Cardiac septum (tissue), 1 donor: Measurements from ENCODE around the gene PSME2. TPM values are rescaled to one million over a fixed set of nuclear protein-coding genes. Genes with fewer than 3 reads are reported as not detected.
A peak's percentile ranks its signal among the peaks of the same experiment; 100 is the strongest.

Experiments
- DNase-seq: peaks from one replicate; pipeline ENCODE4 v3.0.0-alpha.2; 2020; ENCODE audit warnings: low spot score
- intact Hi-C: fragments of 100-400 bp; cut with DNase I; formaldehyde crosslinking; loops from one replicate; pipeline ENCODE4 v1.14.0; 2022
- total RNA-seq: library from RNA; stranded (reverse); fragmentation: NEBNext Ultra II Directional; extraction: Animal tissue kit (Norgen Biotek cat#: 25700); gene quantifications from one replicate; pipeline ENCODE4 v1.2.1, GENCODE V29; 2021
- donor health status: DM: no; HTN: no; CAD: no.

The PSME2 gene
- total RNA-seq, 1 donor from 2014 or later = 49.7 TPM

- DNase-seq = no peak
- intact Hi-C loops = loop anchor here (2.0 kb wide), 2 partner anchors 23 to 101 kb away; partner anchors contain the start of gene PSME1
Observed at GRCh38 chr14:24159777-24160498, 13.5 kb upstream of the PSME2 start.

GRCh38 chr14:24157331-24157730 is 10.9 kb upstream of the PSME2 start:
- DNase-seq = no peak
- intact Hi-C loops = no loop called here

GRCh38 chr14:24156840-24157239 is 10.4 kb upstream of the PSME2 start:
- intact Hi-C loops = no loop called here
- DNase-seq = no peak

DNA sequence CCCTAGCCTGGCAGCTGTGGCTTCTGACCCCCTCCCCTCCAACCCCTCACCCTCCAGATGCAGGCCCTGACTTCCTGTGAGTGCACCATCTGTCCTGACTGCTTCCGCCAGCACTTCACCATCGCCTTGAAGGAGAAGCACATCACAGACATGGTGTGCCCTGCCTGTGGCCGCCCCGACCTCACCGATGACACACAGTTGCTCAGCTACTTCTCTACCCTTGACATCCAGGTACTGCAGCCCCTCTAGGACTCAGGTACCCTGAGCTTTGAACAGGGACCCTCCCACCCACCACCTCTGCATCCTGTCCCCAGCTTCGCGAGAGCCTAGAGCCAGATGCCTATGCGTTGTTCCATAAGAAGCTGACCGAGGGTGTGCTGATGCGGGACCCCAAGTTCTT is 8.7 kb upstream of the PSME2 start:
- no peak for DNase-seq
- intact Hi-C loops = no loop called here

- DNase-seq = no peak
- intact Hi-C loops = no loop called here
Observed at GRCh38 chr14:24151404-24152080, 5.1 kb upstream of the PSME2 start.

DNA sequence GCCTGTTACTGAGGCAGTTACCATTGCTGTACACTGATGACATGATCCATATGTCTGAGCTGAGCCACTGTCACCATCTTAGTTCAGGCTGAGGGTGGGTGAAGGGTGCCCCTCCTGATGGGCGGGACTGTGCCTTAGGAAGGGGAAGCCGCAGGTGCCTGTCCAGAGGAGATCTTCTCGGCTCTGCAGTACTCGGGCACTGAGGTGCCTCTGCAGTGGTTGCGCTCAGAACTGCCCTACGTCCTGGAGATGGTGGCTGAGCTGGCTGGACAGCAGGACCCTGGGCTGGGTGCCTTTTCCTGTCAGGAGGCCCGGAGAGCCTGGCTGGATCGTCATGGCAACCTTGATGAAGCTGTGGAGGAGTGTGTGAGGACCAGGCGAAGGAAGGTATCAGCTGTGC is 4.6 kb upstream of the PSME2 start:
- DNase-seq = no peak
- intact Hi-C loops = no loop called here

DNA sequence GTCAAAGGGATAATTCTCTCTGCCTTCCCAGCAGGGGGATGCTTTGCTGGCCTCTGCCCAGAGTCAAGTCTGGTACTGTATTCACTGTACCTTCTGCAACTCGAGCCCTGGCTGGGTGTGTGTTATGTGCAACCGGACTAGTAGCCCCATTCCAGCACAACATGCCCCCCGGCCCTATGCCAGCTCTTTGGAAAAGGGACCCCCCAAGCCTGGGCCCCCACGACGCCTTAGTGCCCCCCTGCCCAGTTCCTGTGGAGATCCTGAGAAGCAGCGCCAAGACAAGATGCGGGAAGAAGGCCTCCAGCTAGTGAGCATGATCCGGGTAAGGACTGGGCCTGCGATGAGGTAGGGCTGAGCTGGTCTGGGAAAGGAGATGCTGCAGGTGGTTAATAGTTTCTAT is 4.2 kb upstream of the PSME2 start:
- no peak for DNase-seq

GRCh38 chr14:24150061-24150460 is 3.7 kb upstream of the PSME2 start:
- DNase-seq = no peak
- intact Hi-C loops = no loop called here

More for the DNA sequence above, 4.2 kb upstream of the PSME2 start:
- intact Hi-C loops = no loop called here

DNA sequence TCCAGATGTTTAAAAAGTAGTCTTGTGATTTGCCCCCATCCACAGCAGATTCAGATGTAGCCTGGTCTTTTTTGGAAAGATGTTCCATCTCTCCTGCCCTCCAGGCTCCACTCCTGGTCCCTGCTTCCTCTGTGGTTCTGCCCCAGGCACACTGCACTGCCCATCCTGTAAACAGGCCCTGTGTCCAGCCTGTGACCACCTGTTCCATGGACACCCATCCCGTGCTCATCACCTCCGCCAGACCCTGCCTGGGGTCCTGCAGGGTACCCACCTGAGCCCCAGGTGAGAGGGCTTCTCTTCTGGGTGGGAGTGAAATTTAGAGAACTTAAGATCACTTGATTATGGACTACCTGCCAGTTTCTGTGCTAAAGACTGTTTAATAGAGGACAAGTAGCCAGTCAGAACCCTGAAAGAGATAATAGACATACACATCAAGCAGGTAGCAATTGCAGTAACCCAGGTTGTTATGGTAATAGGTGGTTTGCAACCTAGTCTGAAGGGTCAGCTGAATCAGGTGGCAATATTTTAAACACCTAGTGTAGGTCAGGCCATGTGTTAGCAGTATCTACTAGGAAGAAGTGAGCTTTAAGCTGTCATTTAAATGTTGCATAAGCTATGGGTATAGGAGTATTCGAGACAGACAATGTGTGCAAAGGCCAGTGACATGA is 3.0 kb upstream of the PSME2 start:
- intact Hi-C loops = no loop called here
- no peak for DNase-seq

DNA sequence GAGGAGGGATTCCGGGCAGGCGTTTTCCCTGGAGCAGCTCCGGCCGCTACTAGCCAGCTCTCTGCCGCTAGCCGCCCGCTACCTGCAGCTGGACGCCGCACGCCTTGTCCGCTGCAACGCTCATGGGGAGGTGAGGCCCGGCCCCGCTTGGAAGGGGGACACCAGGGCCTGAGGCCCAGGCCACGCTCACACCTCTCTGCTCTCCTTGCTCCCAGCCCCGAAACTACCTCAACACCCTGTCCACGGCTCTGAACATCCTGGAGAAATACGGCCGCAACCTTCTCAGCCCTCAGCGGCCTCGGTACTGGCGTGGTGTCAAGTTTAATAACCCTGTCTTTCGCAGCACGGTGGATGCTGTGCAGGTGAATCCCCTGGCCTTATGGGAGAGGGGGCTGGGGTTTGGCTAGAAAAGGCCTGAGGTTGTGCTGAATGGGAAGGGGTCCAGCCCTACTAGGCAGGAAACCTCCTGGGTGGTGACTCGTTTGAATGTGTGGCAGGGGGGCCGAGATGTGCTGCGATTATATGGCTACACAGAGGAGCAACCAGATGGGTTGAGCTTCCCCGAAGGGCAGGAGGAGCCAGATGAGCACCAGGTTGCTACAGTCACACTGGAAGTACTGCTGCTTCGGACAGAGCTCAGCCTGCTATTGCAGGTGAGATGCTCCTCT is 1.5 kb upstream of the PSME2 start:
- intact Hi-C loops = no loop called here
- DNase-seq = no peak

- peak; percentile 99 for DNase-seq
- intact Hi-C loops = no loop called here
Observed at GRCh38 chr14:24146978-24147760, 759 bp upstream of the PSME2 start, which contains the start of gene RNF31. Gene RNF31 (plus strand): TSS chr14:24147498. CDS start chr14:24147699, 201 bp downstream.

DNA sequence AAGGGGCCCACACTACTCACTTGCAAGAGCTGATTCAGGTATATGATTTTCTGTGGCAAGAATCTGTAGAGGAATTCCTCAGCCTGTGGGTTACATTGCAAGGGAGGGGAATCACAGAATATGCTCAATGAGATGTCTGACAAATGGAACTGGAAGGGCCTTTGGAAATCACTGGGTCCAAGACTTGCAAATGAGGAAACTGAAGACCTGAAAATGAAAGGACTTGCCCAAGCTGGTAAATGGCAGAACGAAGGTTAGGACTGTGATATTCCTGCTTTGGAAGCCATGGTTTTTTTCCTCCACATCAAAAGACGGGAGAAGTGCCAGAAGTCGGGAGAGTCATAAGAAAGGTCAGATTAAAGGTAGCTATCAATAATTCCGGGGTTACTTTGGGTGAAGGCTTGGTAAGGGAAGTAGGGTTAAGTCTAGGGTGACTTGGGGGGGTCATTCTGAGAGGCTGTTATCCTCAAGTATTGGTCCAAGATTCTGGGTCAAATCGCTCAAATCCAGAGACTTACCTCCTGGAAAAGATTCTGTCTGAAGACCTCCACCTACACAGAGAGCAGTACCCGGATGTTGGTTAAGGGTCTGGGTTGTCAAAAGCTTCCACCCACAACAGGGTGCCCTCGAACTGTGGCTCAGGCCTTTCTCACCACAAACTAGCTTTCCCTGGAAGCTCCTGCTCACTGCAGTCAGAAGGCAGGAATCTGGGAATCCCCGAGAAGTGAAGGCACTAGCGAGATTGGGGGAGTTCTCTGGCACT is 539 bp downstream of the PSME2 start:
- intact Hi-C loops = no loop called here
- no peak for DNase-seq

DNA sequence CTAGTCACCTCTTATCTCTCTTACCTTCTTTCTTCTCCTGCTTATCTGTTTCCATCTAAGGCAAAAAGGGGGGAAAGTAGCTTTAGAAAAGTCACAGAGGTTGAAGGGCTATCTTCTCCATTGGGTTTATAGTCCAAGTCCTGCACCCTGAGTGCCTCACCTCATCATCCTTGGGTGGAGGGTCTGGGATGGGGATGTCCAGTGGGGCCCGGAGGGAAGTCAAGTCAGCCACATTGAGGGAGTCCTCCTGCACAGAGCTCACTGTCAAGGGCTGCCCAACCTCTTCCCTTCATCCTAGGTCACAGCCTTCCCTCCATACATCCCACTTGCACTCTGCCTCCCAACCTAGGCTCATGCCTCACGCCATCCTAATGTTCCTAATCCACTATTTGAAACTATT is 1.2 kb downstream of the PSME2 start:
- intact Hi-C loops = no loop called here
- DNase-seq = no peak

DNA sequence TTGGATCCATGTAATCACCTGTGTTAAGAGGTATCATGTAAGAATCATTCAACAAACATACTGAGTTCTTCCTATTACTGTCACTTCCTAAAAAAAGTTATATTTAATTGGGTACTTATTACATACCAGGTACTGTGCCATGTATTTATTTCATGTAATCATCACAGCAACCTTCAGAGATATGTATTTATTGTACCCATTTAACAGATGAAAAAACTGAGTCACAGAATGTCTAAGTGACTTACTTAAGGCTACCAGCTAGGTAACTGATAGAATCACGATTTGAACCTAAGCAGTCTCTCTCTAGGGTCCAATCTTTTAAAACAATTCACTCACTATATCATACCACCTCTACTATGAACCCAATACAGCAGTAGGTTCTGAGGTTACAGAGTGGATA is 2.0 kb downstream of the PSME2 start:
- no peak for DNase-seq
- intact Hi-C loops = loop anchor here (5.0 kb wide), 1 partner anchor 53 kb away; the partner anchor contains the start of gene TM9SF1

DNA sequence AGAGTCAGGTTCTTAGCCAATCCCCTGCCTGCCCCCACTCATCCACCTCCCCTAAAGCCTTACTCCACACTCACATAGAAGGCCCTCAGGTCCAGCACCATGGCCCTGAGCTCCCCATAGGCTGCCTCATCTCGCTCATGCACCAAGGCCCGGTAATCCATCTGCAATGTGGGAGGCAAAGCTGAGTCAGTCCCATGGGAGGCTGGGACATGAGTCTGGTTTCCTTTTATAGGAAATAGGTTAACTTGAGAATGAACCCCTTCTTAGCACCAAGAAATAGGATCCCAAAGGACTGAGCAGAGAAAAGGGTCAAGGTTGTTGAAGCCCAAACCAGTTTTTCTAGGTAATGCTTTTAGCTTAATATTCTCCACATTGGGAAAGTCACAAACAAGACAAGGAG is 2.9 kb downstream of the PSME2 start:
- no peak for DNase-seq
- intact Hi-C loops = loop anchor here (5.0 kb wide), 1 partner anchor 54 kb away; the partner anchor contains the start of gene TM9SF1

DNA sequence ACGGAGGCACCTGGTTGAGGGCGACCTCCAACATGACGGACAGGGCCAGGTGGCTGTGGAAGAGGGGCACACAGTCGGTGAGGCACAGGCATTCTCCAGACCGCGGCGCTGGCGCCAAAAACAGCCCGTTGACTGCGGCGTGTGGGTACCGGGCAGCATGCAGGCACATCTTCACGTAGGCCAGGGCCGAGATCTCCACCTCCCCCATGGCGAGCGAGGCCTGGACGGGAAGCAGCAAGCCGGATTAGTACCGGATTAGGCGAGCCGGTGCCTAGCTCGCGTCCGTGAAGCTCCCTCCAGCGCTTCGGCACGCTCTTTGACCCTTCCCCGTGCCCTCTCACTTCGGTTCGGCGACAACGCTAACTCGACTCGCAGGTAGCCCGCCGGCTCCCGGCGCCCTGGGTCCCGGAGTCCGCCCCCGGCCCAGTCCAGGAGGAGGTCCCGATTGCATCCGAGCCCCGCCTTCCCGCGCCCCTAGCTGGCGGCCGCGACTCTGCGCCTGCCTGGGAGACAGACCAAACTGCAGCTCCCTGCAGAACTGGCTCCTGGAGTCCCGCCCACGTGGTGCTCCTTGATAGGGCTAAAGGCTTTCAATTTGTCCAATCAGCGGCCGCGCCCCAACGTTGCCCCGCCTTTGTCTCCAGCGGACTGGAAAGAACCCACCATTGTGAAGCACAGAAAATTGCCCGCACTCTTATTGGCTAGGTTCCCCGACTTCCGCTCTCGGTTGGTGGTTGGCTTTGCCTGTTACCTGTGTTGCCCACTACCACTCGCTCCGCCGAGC is 5.1 kb downstream of the PSME2 start, which contains the start of gene EMC9:
TSS of gene EMC9 (minus strand) at position 495 of the 784 bp plus-strand sequence. CDS start at position 208, 287 bp downstream.
- intact Hi-C loops = loop anchor here (2.0 to 5.0 kb wide), 2 partner anchors 26 to 56 kb away; partner anchors contain the start of genes DCAF11, NRL and TM9SF1
- peak; percentile 100 for DNase-seq

GRCh38 chr14:24139272-24139934 is 7.0 kb downstream of the PSME2 start:
- DNase-seq = no peak
- intact Hi-C loops = no loop called here
